ENCODE measurements around the gene SLC25A30.
A peak's percentile ranks its signal among the peaks of the same experiment; 100 is the strongest.
"Not testable (repeated sequence)": the region's sequence is repeated elsewhere in the genome, so short reads cannot be mapped to it uniquely, and the experiment has no call there.

The SLC25A30 gene

GRCh38 chr13:45432737-45433380 is 14.7 kb upstream of the SLC25A30 start:
- DNase-seq (ENCODE audit: low read depth) = no peak

GRCh38 chr13:45426056-45426841 is 8.1 kb upstream of the SLC25A30 start:
- not testable (repeated sequence) for DNase-seq (ENCODE audit: low read depth)

GRCh38 chr13:45422731-45423292 is 4.6 kb upstream of the SLC25A30 start:
- no peak for DNase-seq (ENCODE audit: low read depth)

- no peak for DNase-seq (ENCODE audit: low read depth)
Measured at GRCh38 chr13:45419945-45420344, 1.8 kb upstream of the SLC25A30 start.

GRCh38 chr13:45419389-45419788 is 1.2 kb upstream of the SLC25A30 start:
- DNase-seq (ENCODE audit: low read depth) = not testable (repeated sequence)

GRCh38 chr13:45416516-45417128 is 1.6 kb downstream of the SLC25A30 start:
- DNase-seq (ENCODE audit: low read depth) = no peak

GRCh38 chr13:45415112-45415511 is 3.1 kb downstream of the SLC25A30 start:
- DNase-seq (ENCODE audit: low read depth) = no peak

- DNase-seq (ENCODE audit: low read depth) = no peak
Measured at GRCh38 chr13:45413826-45414307, 4.3 kb downstream of the SLC25A30 start.

GRCh38 chr13:45412274-45413049 is 5.7 kb downstream of the SLC25A30 start:
- no peak for DNase-seq (ENCODE audit: low read depth)

GRCh38 chr13:45411631-45412030 is 6.5 kb downstream of the SLC25A30 start:
- DNase-seq (ENCODE audit: low read depth) = no peak

GRCh38 chr13:45411221-45411620 is 7.0 kb downstream of the SLC25A30 start:
- DNase-seq (ENCODE audit: low read depth) = no peak

GRCh38 chr13:45410466-45410865 is 7.7 kb downstream of the SLC25A30 start:
- no peak for DNase-seq (ENCODE audit: low read depth)

GRCh38 chr13:45410001-45410400 is 8.2 kb downstream of the SLC25A30 start:
- DNase-seq (ENCODE audit: low read depth) = no peak

- no peak for DNase-seq (ENCODE audit: low read depth)
Measured at GRCh38 chr13:45406421-45406820, 11.8 kb downstream of the SLC25A30 start.

- no peak for DNase-seq (ENCODE audit: low read depth)
Measured at GRCh38 chr13:45403081-45403480, 15.1 kb downstream of the SLC25A30 start.

- DNase-seq (ENCODE audit: low read depth) = no peak
Measured at GRCh38 chr13:45402641-45403040, 15.5 kb downstream of the SLC25A30 start.

GRCh38 chr13:45401314-45401713 is 16.9 kb downstream of the SLC25A30 start:
- DNase-seq (ENCODE audit: low read depth) = no peak

GRCh38 chr13:45398877-45399276 is 19.3 kb downstream of the SLC25A30 start:
- peak; percentile 34 for DNase-seq (ENCODE audit: low read depth)

GRCh38 chr13:45396533-45397095 is 21.6 kb downstream of the SLC25A30 start:
- DNase-seq (ENCODE audit: low read depth) = no peak

GRCh38 chr13:45393941-45394570 is 24.1 kb downstream of the SLC25A30 start:
- DNase-seq (ENCODE audit: low read depth) = no peak

GRCh38 chr13:45392811-45393210 is 25.4 kb downstream of the SLC25A30 start:
- no peak for DNase-seq (ENCODE audit: low read depth)

All from activated gamma-delta T cell treated with anti-CD3 and anti-CD28 coated beads, Interleukin-2, amount 50 U/mL, for 16 hours (primary cell).